ENCODE results near the gene NEK2. TPM values are rescaled to one million over a fixed set of nuclear protein-coding genes. Genes with fewer than 3 reads are reported as not detected.

The NEK2 gene
- total RNA-seq, 1 donor from 2014 or later, result 93.3 TPM

DNA sequence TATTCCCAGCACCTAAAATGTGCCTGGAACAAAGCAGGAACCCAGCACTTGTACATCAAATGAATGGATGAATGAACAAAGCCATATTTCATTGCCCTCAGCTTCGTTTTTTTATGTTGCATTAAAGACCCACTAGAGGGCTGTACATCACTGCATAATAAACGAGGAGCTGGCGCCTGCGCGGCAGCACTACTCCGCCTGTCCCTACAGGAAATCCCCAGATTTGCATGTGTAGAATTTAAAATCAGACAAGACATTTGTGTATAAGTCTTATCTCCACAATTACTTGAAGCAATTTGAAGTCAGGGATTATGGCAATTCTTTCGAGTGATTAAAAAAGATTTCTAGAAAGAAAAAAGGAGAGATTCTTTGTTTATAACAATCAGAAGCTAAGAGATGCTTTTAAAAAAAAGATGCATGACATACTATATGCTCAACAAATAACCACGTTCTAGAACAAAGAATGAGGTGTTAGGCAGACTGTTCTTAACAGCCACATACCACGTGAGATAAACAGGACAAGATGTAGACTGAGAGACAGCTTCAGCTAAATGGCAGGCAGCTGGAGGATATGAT is 5.4 kb upstream of the NEK2 start:
- peak; percentile 85 for DNase-seq (ENCODE audit: low spot score)
- Mint-ChIP-seq H3K27ac (no peak overlapping the region), H3K4me1 (peaks cover 21% of the 10 kb centered on the region), H3K4me3 (no peak overlapping the region), H3K36me3 (no peaks in the 10 kb centered on the region), H3K9me3 (no peaks in the 10 kb centered on the region), H3K27me3 (ENCODE audit: insufficient read depth, low read depth) (no peaks in the 10 kb centered on the region)
- H4K20me1 ChIP-seq (ENCODE audit: low read depth), result no peaks in the 10 kb centered on the region
- peaks cover 8% of the 10 kb centered on the region for H3F3A ChIP-seq (ENCODE audit: low read depth)
- H3K27me3 ChIP-seq, result no peaks in the 10 kb centered on the region
- no peaks in the 10 kb centered on the region for H3K36me3 ChIP-seq
- no peaks in the 10 kb centered on the region for H3K4me1 ChIP-seq
- H3K27ac ChIP-seq, result no peak overlapping the region
- H3K9me3 ChIP-seq (ENCODE audit: low read depth), result no peaks in the 10 kb centered on the region
- peak overlapping the region; percentile 65 for H2AFZ ChIP-seq (replicated peaks)
- no peak for TF ChIP-seq EZH2 (IDR thresholded peaks at IDR 0.05)
- TF ChIP-seq, protein P1, sequence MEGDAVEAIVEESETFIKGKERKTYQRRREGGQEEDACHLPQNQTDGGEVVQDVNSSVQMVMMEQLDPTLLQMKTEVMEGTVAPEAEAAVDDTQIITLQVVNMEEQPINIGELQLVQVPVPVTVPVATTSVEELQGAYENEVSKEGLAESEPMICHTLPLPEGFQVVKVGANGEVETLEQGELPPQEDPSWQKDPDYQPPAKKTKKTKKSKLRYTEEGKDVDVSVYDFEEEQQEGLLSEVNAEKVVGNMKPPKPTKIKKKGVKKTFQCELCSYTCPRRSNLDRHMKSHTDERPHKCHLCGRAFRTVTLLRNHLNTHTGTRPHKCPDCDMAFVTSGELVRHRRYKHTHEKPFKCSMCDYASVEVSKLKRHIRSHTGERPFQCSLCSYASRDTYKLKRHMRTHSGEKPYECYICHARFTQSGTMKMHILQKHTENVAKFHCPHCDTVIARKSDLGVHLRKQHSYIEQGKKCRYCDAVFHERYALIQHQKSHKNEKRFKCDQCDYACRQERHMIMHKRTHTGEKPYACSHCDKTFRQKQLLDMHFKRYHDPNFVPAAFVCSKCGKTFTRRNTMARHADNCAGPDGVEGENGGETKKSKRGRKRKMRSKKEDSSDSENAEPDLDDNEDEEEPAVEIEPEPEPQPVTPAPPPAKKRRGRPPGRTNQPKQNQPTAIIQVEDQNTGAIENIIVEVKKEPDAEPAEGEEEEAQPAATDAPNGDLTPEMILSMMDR (IDR thresholded peaks at IDR 0.05), result peak; percentile 71
- H3K4me2 ChIP-seq, result no peak overlapping the region
- H3K4me3 ChIP-seq, result no peak overlapping the region
- H3K9ac ChIP-seq, result no peak overlapping the region
- no peaks in the 10 kb centered on the region for H3K79me2 ChIP-seq (ENCODE audit: low read depth)

GRCh38 chr1:211677659-211678058 is 2.2 kb upstream of the NEK2 start:
- H3K4me1 Mint-ChIP-seq, result peaks cover 29% of the 10 kb centered on the region
- H3K27ac ChIP-seq, result no peak overlapping the region
- H3K4me1 ChIP-seq, result peaks cover 12% of the 10 kb centered on the region
- H3F3A ChIP-seq (ENCODE audit: low read depth), result peaks cover 18% of the 10 kb centered on the region
- H3K9ac ChIP-seq, result no peak overlapping the region
- H3K4me2 ChIP-seq, result no peak overlapping the region
- TF ChIP-seq EZH2phosphoT487 (IDR thresholded peaks at IDR 0.05) (no peak), EZH2 (IDR thresholded peaks at IDR 0.05) (no peak)
- TF ChIP-seq, protein P1 (IDR thresholded peaks at IDR 0.05), result no peak
- H3K27me3 ChIP-seq, result no peaks in the 10 kb centered on the region
- no peak overlapping the region for H3K27ac Mint-ChIP-seq
- no peaks in the 10 kb centered on the region for H3K9me3 Mint-ChIP-seq
- no peak overlapping the region for H3K4me3 ChIP-seq
- H3K79me2 ChIP-seq (ENCODE audit: low read depth), result peaks cover 24% of the 10 kb centered on the region
- H4K20me1 ChIP-seq (ENCODE audit: low read depth), result no peaks in the 10 kb centered on the region
- DNase-seq (ENCODE audit: low spot score), result no peak
- no peak overlapping the region for H3K4me3 Mint-ChIP-seq
- peaks cover 3% of the 10 kb centered on the region for H3K36me3 ChIP-seq
- no peak overlapping the region for H2AFZ ChIP-seq (replicated peaks)
- no peaks in the 10 kb centered on the region for H3K9me3 ChIP-seq (ENCODE audit: low read depth)
- no peaks in the 10 kb centered on the region for H3K27me3 Mint-ChIP-seq (ENCODE audit: insufficient read depth, low read depth)
- peaks cover 5% of the 10 kb centered on the region for H3K36me3 Mint-ChIP-seq

GRCh38 chr1:211676761-211677160 is 1.3 kb upstream of the NEK2 start:
- Histone ChIP-seq H3F3A (ENCODE audit: low read depth) (peaks cover 18% of the 10 kb centered on the region), H4K20me1 (ENCODE audit: low read depth) (no peaks in the 10 kb centered on the region), H3K36me3 (peaks cover 3% of the 10 kb centered on the region), H3K4me2 (peak overlapping the region; percentile 88), H3K79me2 (ENCODE audit: low read depth) (peaks cover 27% of the 10 kb centered on the region), H3K27me3 (no peaks in the 10 kb centered on the region), H3K9ac (no peak overlapping the region), H2AFZ (replicated peaks) (no peak overlapping the region), H3K4me1 (peaks cover 14% of the 10 kb centered on the region), H3K27ac (no peak overlapping the region), H3K9me3 (ENCODE audit: low read depth) (no peaks in the 10 kb centered on the region), H3K4me3 (no peak overlapping the region)
- peaks cover 7% of the 10 kb centered on the region for H3K36me3 Mint-ChIP-seq
- peaks cover 34% of the 10 kb centered on the region for H3K4me1 Mint-ChIP-seq
- H3K27ac Mint-ChIP-seq, result no peak overlapping the region
- DNase-seq (ENCODE audit: low spot score), result no peak
- no peaks in the 10 kb centered on the region for H3K9me3 Mint-ChIP-seq
- no peaks in the 10 kb centered on the region for H3K27me3 Mint-ChIP-seq (ENCODE audit: insufficient read depth, low read depth)
- TF ChIP-seq EZH2phosphoT487 (IDR thresholded peaks at IDR 0.05), result no peak
- TF ChIP-seq, protein P1 (IDR thresholded peaks at IDR 0.05), result no peak
- TF ChIP-seq EZH2 (IDR thresholded peaks at IDR 0.05), result no peak
- H3K4me3 Mint-ChIP-seq, result peak overlapping the region; percentile 82
